Activated CD8-positive, alpha-beta memory T cell treated with anti-CD3 and anti-CD28 coated beads for 36 hours (primary cell): ENCODE results near the gene SLC25A13. TPM values are rescaled to one million over a fixed set of nuclear protein-coding genes. Genes with fewer than 3 reads are reported as not detected.
"Not testable (repeated sequence)": the region's sequence is repeated elsewhere in the genome, so short reads cannot be mapped to it uniquely, and the experiment has no call there.

Source experiments
- CTCF ChIA-PET: fragments of 350-600 bp; sonication (Branson Sonifier 250); formaldehyde crosslinking; loops from one replicate; lab custom pipeline; 2021; ENCODE audit warnings: antibody characterized with exemption; lab: Charles Lee
- POLR2A ChIA-PET: fragments of 350-600 bp; sonication (Branson Sonifier 250); formaldehyde crosslinking; loops from one replicate; lab custom pipeline; 2021; ENCODE audit warnings: antibody characterized with exemption; lab: Charles Lee
- total RNA-seq, 2 experiments: library from RNA; stranded (reverse); gene quantifications; one replicate each; pipeline ENCODE4 v1.2.3, GENCODE V29; 2021

The SLC25A13 gene
- 10 to 100 TPM; 10.9 to 12.9 TPM for total RNA-seq

GRCh38 chr7:96321658-96322372, at the start of gene SLC25A13:
SLC25A13 (minus strand) TSS chr7:96322098; CDS start chr7:96321956, 142 bp downstream.
- ChIA-PET POLR2A (no interaction called here), CTCF (no interaction called here)

- CTCF ChIA-PET, POLR2A ChIA-PET: not testable (repeated sequence)
Measured at GRCh38 chr7:96365916-96366315, 44.0 kb upstream of the SLC25A13 start.

GRCh38 chr7:96361116-96361857, 39.4 kb upstream of the SLC25A13 start:
- POLR2A ChIA-PET = no interaction called here
- CTCF ChIA-PET = no interaction called here

- POLR2A ChIA-PET = no interaction called here
- CTCF ChIA-PET = no interaction called here
Measured at GRCh38 chr7:96359876-96360275, 38.0 kb upstream of the SLC25A13 start.

- POLR2A ChIA-PET, CTCF ChIA-PET: not testable (repeated sequence)
Measured at GRCh38 chr7:96358236-96358971, 36.5 kb upstream of the SLC25A13 start.

GRCh38 chr7:96355990-96356506, 34.1 kb upstream of the SLC25A13 start:
- POLR2A ChIA-PET = no interaction called here
- CTCF ChIA-PET = no interaction called here

- CTCF ChIA-PET = no interaction called here
- POLR2A ChIA-PET = no interaction called here
Measured at GRCh38 chr7:96354881-96355280, 33.0 kb upstream of the SLC25A13 start.

GRCh38 chr7:96349572-96349971, 27.7 kb upstream of the SLC25A13 start:
- POLR2A ChIA-PET = no interaction called here
- CTCF ChIA-PET = no interaction called here

- POLR2A ChIA-PET = no interaction called here
Measured at GRCh38 chr7:96347471-96347870, 25.6 kb upstream of the SLC25A13 start.

GRCh38 chr7:96346293-96346953, 24.5 kb upstream of the SLC25A13 start:
- POLR2A ChIA-PET = no interaction called here
- CTCF ChIA-PET = no interaction called here

More at GRCh38 chr7:96347471-96347870, 25.6 kb upstream of the SLC25A13 start:
- CTCF ChIA-PET = no interaction called here

GRCh38 chr7:96344236-96344635, 22.3 kb upstream of the SLC25A13 start:
- ChIA-PET POLR2A (no interaction called here), CTCF (no interaction called here)

GRCh38 chr7:96342049-96342448, 20.2 kb upstream of the SLC25A13 start:
- ChIA-PET POLR2A (no interaction called here), CTCF (no interaction called here)

GRCh38 chr7:96337519-96337918, 15.6 kb upstream of the SLC25A13 start:
- ChIA-PET CTCF (no interaction called here), POLR2A (no interaction called here)

GRCh38 chr7:96332325-96332724, 10.4 kb upstream of the SLC25A13 start:
- ChIA-PET POLR2A (no interaction called here), CTCF (no interaction called here)

- CTCF ChIA-PET = no interaction called here
- POLR2A ChIA-PET = no interaction called here
Measured at GRCh38 chr7:96331775-96332174, 9.9 kb upstream of the SLC25A13 start.

GRCh38 chr7:96331233-96331632, 9.3 kb upstream of the SLC25A13 start:
- CTCF ChIA-PET = no interaction called here

GRCh38 chr7:96330193-96330592, 8.3 kb upstream of the SLC25A13 start:
- POLR2A ChIA-PET = no interaction called here
- CTCF ChIA-PET = no interaction called here

More at GRCh38 chr7:96331233-96331632, 9.3 kb upstream of the SLC25A13 start:
- POLR2A ChIA-PET = no interaction called here

- CTCF ChIA-PET = no interaction called here
- POLR2A ChIA-PET = no interaction called here
Measured at GRCh38 chr7:96329241-96329640, 7.3 kb upstream of the SLC25A13 start.

- CTCF ChIA-PET = no interaction called here
- POLR2A ChIA-PET = no interaction called here
Measured at GRCh38 chr7:96328016-96328415, 6.1 kb upstream of the SLC25A13 start.

- ChIA-PET CTCF (no interaction called here), POLR2A (no interaction called here)
Measured at GRCh38 chr7:96327429-96327828, 5.5 kb upstream of the SLC25A13 start.
